Femur (tissue), 1 donor: Measurements from ENCODE around the gene LRRC17.
A peak's percentile ranks its signal among the peaks of the same experiment; 100 is the strongest.
"Not testable (repeated sequence)": the region's sequence is repeated elsewhere in the genome, so short reads cannot be mapped to it uniquely, and the experiment has no call there.

ENCODE experiments used
- DNase-seq: peaks from one replicate; pipeline ENCODE4 v3.0.0-alpha.2; 2017

LRRC17 gene

GRCh38 chr7:102897856-102898531 lies 14.8 kb upstream of the LRRC17 start:
- no peak for DNase-seq

GRCh38 chr7:102898532-102898859 lies 14.3 kb upstream of the LRRC17 start:
- no peak for DNase-seq

- not testable (repeated sequence) for DNase-seq
Measured at GRCh38 chr7:102902052-102902451, 10.7 kb upstream of the LRRC17 start.

GRCh38 chr7:102903576-102903975 lies 9.2 kb upstream of the LRRC17 start:
- not testable (repeated sequence) for DNase-seq

GRCh38 chr7:102908676-102909075 lies 4.1 kb upstream of the LRRC17 start:
- no peak for DNase-seq

- no peak for DNase-seq
Measured at GRCh38 chr7:102913826-102914225, 1.0 kb downstream of the LRRC17 start.

GRCh38 chr7:102914585-102914984 lies 1.8 kb downstream of the LRRC17 start:
- DNase-seq = peak; percentile 68

GRCh38 chr7:102916426-102916825 lies 3.6 kb downstream of the LRRC17 start:
- DNase-seq = no peak

GRCh38 chr7:102916881-102917280 lies 4.1 kb downstream of the LRRC17 start:
- no peak for DNase-seq

GRCh38 chr7:102917436-102918353 lies 4.9 kb downstream of the LRRC17 start:
- DNase-seq = no peak

GRCh38 chr7:102918845-102919244 lies 6.0 kb downstream of the LRRC17 start:
- no peak for DNase-seq

- DNase-seq = no peak
Measured at GRCh38 chr7:102925976-102926782, 13.4 kb downstream of the LRRC17 start.

GRCh38 chr7:102926783-102927140 lies 14.0 kb downstream of the LRRC17 start:
- no peak for DNase-seq

- DNase-seq = no peak
Measured at GRCh38 chr7:102927312-102927933, 14.6 kb downstream of the LRRC17 start.

GRCh38 chr7:102931757-102932156 lies 19.0 kb downstream of the LRRC17 start:
- DNase-seq = no peak

- peak; percentile 79 for DNase-seq
Measured at GRCh38 chr7:102933763-102934162, 21.0 kb downstream of the LRRC17 start.

- no peak for DNase-seq
Measured at GRCh38 chr7:102934239-102934638, 21.4 kb downstream of the LRRC17 start.

- DNase-seq = no peak
Measured at GRCh38 chr7:102934701-102935100, 21.9 kb downstream of the LRRC17 start.

GRCh38 chr7:102935450-102936115 lies 22.8 kb downstream of the LRRC17 start:
- no peak for DNase-seq

GRCh38 chr7:102938679-102939078 lies 25.9 kb downstream of the LRRC17 start:
- DNase-seq = no peak

GRCh38 chr7:102942181-102942866 lies 29.5 kb downstream of the LRRC17 start:
- no peak for DNase-seq

GRCh38 chr7:102942868-102943267 lies 30.1 kb downstream of the LRRC17 start:
- no peak for DNase-seq
